ENCODE measurements around the gene DTL. TPM values are rescaled to one million over a fixed set of nuclear protein-coding genes. Genes with fewer than 3 reads are reported as not detected.

Gene DTL
- total RNA-seq, 1 donor from 2014 or later: 7.8 TPM

GRCh38 chr1:212035835-212036605, 472 bp downstream of the DTL start:
- Histone ChIP-seq H3K4me1 (ENCODE audit: control insufficient read depth in 3 of 3, insufficient read depth in 3 of 3, low read length in 3 of 3) (peaks cover 13 to 16% (median 15%) of the 10 kb centered on the region in 3 donors), H3K9me3 (ENCODE audit: control insufficient read depth in 3 of 3, low read length in 3 of 3) (no peaks in the 10 kb centered on the region), H3K4me3 (ENCODE audit: low read length in 3 of 3) (peak overlapping the region; percentile 85 to 94 (median 85)), H3K27me3 (ENCODE audit: control insufficient read depth in 3 of 3, insufficient read depth in 3 of 3, low read length in 3 of 3) (no peaks in the 10 kb centered on the region), H3K9ac (ENCODE audit: low read depth in 1 of 3, low read length in 3 of 3) (peak overlapping the region; percentile 72 to 81 (median 80)), H3K36me3 (ENCODE audit: control insufficient read depth in 3 of 3, insufficient read depth in 3 of 3, low read length in 3 of 3) (no peaks in the 10 kb centered on the region), H3K27ac (ENCODE audit: low read depth, low read length) (peak overlapping the region; percentile 59)

DNA sequence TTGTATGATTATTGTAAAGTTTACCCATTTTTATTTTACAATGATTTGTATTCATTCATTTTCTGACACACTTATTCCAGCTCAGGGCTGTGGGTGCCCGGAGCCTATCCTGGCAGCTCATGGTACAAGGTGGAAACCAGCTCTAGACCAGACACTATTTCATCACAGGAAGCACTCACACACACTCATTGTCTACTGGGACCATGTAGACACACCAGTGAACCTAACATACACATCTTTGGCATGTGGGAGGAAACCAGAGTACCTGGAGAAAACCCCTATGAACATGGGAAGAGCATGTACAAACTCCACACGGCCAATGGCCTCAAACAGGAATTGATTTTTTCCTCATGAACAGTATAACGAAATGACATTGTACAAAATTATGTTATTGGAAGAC, 2.4 kb downstream of the DTL start:
- Histone ChIP-seq H3K4me1 (ENCODE audit: control insufficient read depth in 3 of 3, insufficient read depth in 3 of 3, low read length in 3 of 3) (peaks cover 13 to 14% (median 13%) of the 10 kb centered on the region in 3 donors), H3K27me3 (ENCODE audit: control insufficient read depth in 3 of 3, insufficient read depth in 3 of 3, low read length in 3 of 3) (no peaks in the 10 kb centered on the region), H3K9me3 (ENCODE audit: control insufficient read depth in 3 of 3, low read length in 3 of 3) (no peaks in the 10 kb centered on the region), H3K27ac (ENCODE audit: low read depth, low read length) (no peak overlapping the region), H3K9ac (ENCODE audit: low read depth in 1 of 3, low read length in 3 of 3) (no peak overlapping the region), H3K36me3 (ENCODE audit: control insufficient read depth in 3 of 3, insufficient read depth in 3 of 3, low read length in 3 of 3) (no peaks in the 10 kb centered on the region), H3K4me3 (ENCODE audit: low read length in 3 of 3) (no peak overlapping the region)

DNA sequence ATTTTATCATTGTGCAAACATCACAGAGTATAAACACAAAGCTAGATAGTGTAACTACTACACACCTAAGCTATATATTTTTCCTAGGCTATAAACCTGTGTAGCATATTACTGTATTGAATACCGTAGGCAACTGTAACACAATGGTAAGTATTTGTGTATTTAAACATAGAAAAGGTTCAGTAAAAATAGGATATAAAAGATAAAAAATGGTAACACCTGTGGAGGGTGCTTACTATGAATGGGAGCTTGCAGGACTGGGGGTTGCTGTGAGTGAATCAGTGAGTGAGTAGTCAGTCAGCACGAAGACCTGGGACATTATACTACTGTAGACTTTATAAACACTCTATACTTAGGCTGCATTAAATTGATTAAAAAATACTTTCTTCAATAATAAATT, 4.1 kb downstream of the DTL start:
- H3K9me3 ChIP-seq (ENCODE audit: control insufficient read depth in 3 of 3, low read length in 3 of 3): no peaks in the 10 kb centered on the region
- H3K4me1 ChIP-seq (ENCODE audit: control insufficient read depth in 3 of 3, insufficient read depth in 3 of 3, low read length in 3 of 3): peaks cover 10 to 11% (median 10%) of the 10 kb centered on the region in 3 donors
- H3K27me3 ChIP-seq (ENCODE audit: control insufficient read depth in 3 of 3, insufficient read depth in 3 of 3, low read length in 3 of 3): no peaks in the 10 kb centered on the region
- H3K27ac ChIP-seq (ENCODE audit: low read depth, low read length): no peak overlapping the region
- H3K36me3 ChIP-seq (ENCODE audit: control insufficient read depth in 3 of 3, insufficient read depth in 3 of 3, low read length in 3 of 3): no peaks in the 10 kb centered on the region
- H3K9ac ChIP-seq (ENCODE audit: low read depth in 1 of 3, low read length in 3 of 3): no peak overlapping the region
- H3K4me3 ChIP-seq (ENCODE audit: low read length in 3 of 3): no peak overlapping the region

- H3K9me3 ChIP-seq (ENCODE audit: control insufficient read depth in 3 of 3, low read length in 3 of 3): no peaks in the 10 kb centered on the region
- no peaks in the 10 kb centered on the region for H3K36me3 ChIP-seq (ENCODE audit: control insufficient read depth in 3 of 3, insufficient read depth in 3 of 3, low read length in 3 of 3)
- H3K4me1 ChIP-seq (ENCODE audit: control insufficient read depth in 3 of 3, insufficient read depth in 3 of 3, low read length in 3 of 3): peaks cover 7 to 8% (median 7%) of the 10 kb centered on the region in 3 donors
- no peak overlapping the region for H3K4me3 ChIP-seq (ENCODE audit: low read length in 3 of 3)
- H3K27ac ChIP-seq (ENCODE audit: low read depth, low read length): no peak overlapping the region
- no peak overlapping the region for H3K9ac ChIP-seq (ENCODE audit: low read depth in 1 of 3, low read length in 3 of 3)
- H3K27me3 ChIP-seq (ENCODE audit: control insufficient read depth in 3 of 3, insufficient read depth in 3 of 3, low read length in 3 of 3): no peaks in the 10 kb centered on the region
Observed at GRCh38 chr1:212040629-212041412, 5.3 kb downstream of the DTL start.

- no peaks in the 10 kb centered on the region for H3K27me3 ChIP-seq (ENCODE audit: control insufficient read depth in 3 of 3, insufficient read depth in 3 of 3, low read length in 3 of 3)
Observed at GRCh38 chr1:212042436-212042835, 6.9 kb downstream of the DTL start.

DNA sequence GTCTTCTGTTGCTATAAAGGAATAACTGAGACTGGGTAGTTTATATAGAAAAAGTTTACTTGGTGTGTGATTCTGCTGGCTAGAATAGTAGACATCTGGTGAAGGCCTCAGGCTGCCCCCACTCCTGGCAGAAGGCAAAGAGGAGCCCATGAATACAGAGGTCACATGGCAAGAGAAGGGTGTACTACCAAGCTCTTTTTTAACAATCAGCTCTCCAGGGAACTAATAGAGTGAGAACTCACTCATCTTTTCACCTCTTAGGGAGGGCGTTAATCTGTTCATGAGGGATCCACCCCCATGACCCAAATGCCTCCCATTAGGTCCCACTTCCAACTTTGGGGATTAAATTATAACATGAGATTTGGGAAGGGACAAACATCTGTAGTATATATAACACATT, 9.3 kb downstream of the DTL start:
- H3K36me3 ChIP-seq (ENCODE audit: control insufficient read depth in 3 of 3, insufficient read depth in 3 of 3, low read length in 3 of 3): no peaks in the 10 kb centered on the region
- no peaks in the 10 kb centered on the region for H3K4me1 ChIP-seq (ENCODE audit: control insufficient read depth in 3 of 3, insufficient read depth in 3 of 3, low read length in 3 of 3)
- H3K9me3 ChIP-seq (ENCODE audit: control insufficient read depth in 3 of 3, low read length in 3 of 3): no peaks in the 10 kb centered on the region
- H3K9ac ChIP-seq (ENCODE audit: low read depth in 1 of 3, low read length in 3 of 3): no peak overlapping the region
- no peaks in the 10 kb centered on the region for H3K27me3 ChIP-seq (ENCODE audit: control insufficient read depth in 3 of 3, insufficient read depth in 3 of 3, low read length in 3 of 3)
- no peak overlapping the region for H3K27ac ChIP-seq (ENCODE audit: low read depth, low read length)
- H3K4me3 ChIP-seq (ENCODE audit: low read length in 3 of 3): no peak overlapping the region

More at GRCh38 chr1:212042436-212042835, 6.9 kb downstream of the DTL start:
- H3K9ac ChIP-seq (ENCODE audit: low read depth in 1 of 3, low read length in 3 of 3): no peak overlapping the region
- no peaks in the 10 kb centered on the region for H3K9me3 ChIP-seq (ENCODE audit: control insufficient read depth in 3 of 3, low read length in 3 of 3)
- H3K4me3 ChIP-seq (ENCODE audit: low read length in 3 of 3): no peak overlapping the region
- no peaks in the 10 kb centered on the region for H3K4me1 ChIP-seq (ENCODE audit: control insufficient read depth in 3 of 3, insufficient read depth in 3 of 3, low read length in 3 of 3)
- no peak overlapping the region for H3K27ac ChIP-seq (ENCODE audit: low read depth, low read length)
- H3K36me3 ChIP-seq (ENCODE audit: control insufficient read depth in 3 of 3, insufficient read depth in 3 of 3, low read length in 3 of 3): no peaks in the 10 kb centered on the region

GRCh38 chr1:212045981-212046380, 10.4 kb downstream of the DTL start:
- Histone ChIP-seq H3K4me1 (ENCODE audit: control insufficient read depth in 3 of 3, insufficient read depth in 3 of 3, low read length in 3 of 3) (no peaks in the 10 kb centered on the region), H3K9me3 (ENCODE audit: control insufficient read depth in 3 of 3, low read length in 3 of 3) (no peaks in the 10 kb centered on the region), H3K27ac (ENCODE audit: low read depth, low read length) (no peak overlapping the region), H3K4me3 (ENCODE audit: low read length in 3 of 3) (no peak overlapping the region), H3K9ac (ENCODE audit: low read depth in 1 of 3, low read length in 3 of 3) (no peak overlapping the region), H3K36me3 (ENCODE audit: control insufficient read depth in 3 of 3, insufficient read depth in 3 of 3, low read length in 3 of 3) (no peaks in the 10 kb centered on the region), H3K27me3 (ENCODE audit: control insufficient read depth in 3 of 3, insufficient read depth in 3 of 3, low read length in 3 of 3) (no peaks in the 10 kb centered on the region)

- no peaks in the 10 kb centered on the region for H3K4me1 ChIP-seq (ENCODE audit: control insufficient read depth in 3 of 3, insufficient read depth in 3 of 3, low read length in 3 of 3)
- H3K4me3 ChIP-seq (ENCODE audit: low read length in 3 of 3): no peak overlapping the region
- H3K9me3 ChIP-seq (ENCODE audit: control insufficient read depth in 3 of 3, low read length in 3 of 3): no peaks in the 10 kb centered on the region
Observed at GRCh38 chr1:212053993-212054392, 18.4 kb downstream of the DTL start.

DNA sequence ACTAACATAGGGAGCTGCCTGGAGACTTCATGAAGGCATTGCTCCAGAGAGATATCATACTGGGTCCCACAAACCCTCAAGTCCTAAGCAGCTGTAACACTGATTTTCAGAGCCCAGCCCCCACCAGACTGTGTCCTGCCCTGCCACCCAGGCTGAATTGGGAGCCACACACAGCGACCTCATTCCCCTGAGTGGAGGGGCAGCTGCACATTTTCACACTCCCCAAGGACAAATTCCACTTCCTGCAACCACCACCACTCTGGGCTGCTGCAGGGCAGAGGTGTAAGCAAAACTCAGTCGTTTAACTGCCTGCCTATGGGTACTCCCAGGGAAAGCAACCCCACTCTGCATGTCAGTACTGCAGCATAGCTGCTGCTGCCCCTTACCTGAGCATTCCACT, 19.8 kb downstream of the DTL start:
- H3K27me3 ChIP-seq (ENCODE audit: control insufficient read depth in 3 of 3, insufficient read depth in 3 of 3, low read length in 3 of 3): no peaks in the 10 kb centered on the region
- H3K36me3 ChIP-seq (ENCODE audit: control insufficient read depth in 3 of 3, insufficient read depth in 3 of 3, low read length in 3 of 3): no peaks in the 10 kb centered on the region
- no peaks in the 10 kb centered on the region for H3K4me1 ChIP-seq (ENCODE audit: control insufficient read depth in 3 of 3, insufficient read depth in 3 of 3, low read length in 3 of 3)
- no peak overlapping the region for H3K9ac ChIP-seq (ENCODE audit: low read depth in 1 of 3, low read length in 3 of 3)
- H3K27ac ChIP-seq (ENCODE audit: low read depth, low read length): no peak overlapping the region
- H3K4me3 ChIP-seq (ENCODE audit: low read length in 3 of 3): no peak overlapping the region
- H3K9me3 ChIP-seq (ENCODE audit: control insufficient read depth in 3 of 3, low read length in 3 of 3): no peaks in the 10 kb centered on the region

More at GRCh38 chr1:212053993-212054392, 18.4 kb downstream of the DTL start:
- Histone ChIP-seq H3K36me3 (ENCODE audit: control insufficient read depth in 3 of 3, insufficient read depth in 3 of 3, low read length in 3 of 3) (no peaks in the 10 kb centered on the region), H3K27ac (ENCODE audit: low read depth, low read length) (no peak overlapping the region), H3K27me3 (ENCODE audit: control insufficient read depth in 3 of 3, insufficient read depth in 3 of 3, low read length in 3 of 3) (no peaks in the 10 kb centered on the region), H3K9ac (ENCODE audit: low read depth in 1 of 3, low read length in 3 of 3) (no peak overlapping the region)

Measured in skeletal muscle tissue (tissue), 4 donors.